Effector memory CD8-positive, alpha-beta T cell (primary cell): ENCODE data around the gene SPOCK2.
A peak's percentile ranks its signal among the peaks of the same experiment; 100 is the strongest.
"Not testable (repeated sequence)": the region's sequence is repeated elsewhere in the genome, so short reads cannot be mapped to it uniquely, and the experiment has no call there.

Experiments used
- ATAC-seq: fragments of 150-1000 bp; cut with Tn5 transposase; replicated peaks from 2 replicates; pipeline ENCODE4 v1.10.0; 2021; ENCODE audit warnings: mild to moderate bottlenecking, moderate library complexity
- DNase-seq, 3 experiments: peaks; one replicate each; pipeline ENCODE4 v3.0.0; 2021
- H3K27ac Mint-ChIP-seq, 2 donors: one replicate each; pipeline ENCODE4 v1.8.0; 2022; ENCODE audit warnings: mild to moderate bottlenecking in 2 of 2, mixed read lengths in 2 of 2, moderate library complexity in 2 of 2
- H3K27me3 Mint-ChIP-seq, 2 donors: one replicate each; pipeline ENCODE4 v1.8.0; 2022; ENCODE audit warnings: mixed read lengths in 2 of 2
- H3K36me3 Mint-ChIP-seq: one replicate; pipeline ENCODE4 v1.8.0; 2022; ENCODE audit warnings: mild to moderate bottlenecking, moderate library complexity, mixed read lengths; ENCODE audit not compliant: insufficient read depth
- H3K4me1 Mint-ChIP-seq, 2 donors: one replicate each; pipeline ENCODE4 v1.8.0; 2022; ENCODE audit warnings: low read depth in 2 of 2, mixed read lengths in 2 of 2
- H3K4me3 Mint-ChIP-seq, 2 donors: one replicate each; pipeline ENCODE4 v1.8.0; 2022; ENCODE audit warnings: mild to moderate bottlenecking in 2 of 2, mixed read lengths in 2 of 2, moderate library complexity in 2 of 2
- H3K9me3 Mint-ChIP-seq, 2 donors: one replicate each; pipeline ENCODE4 v1.8.0; 2022; ENCODE audit warnings: mixed read lengths in 2 of 2

Gene SPOCK2

DNA sequence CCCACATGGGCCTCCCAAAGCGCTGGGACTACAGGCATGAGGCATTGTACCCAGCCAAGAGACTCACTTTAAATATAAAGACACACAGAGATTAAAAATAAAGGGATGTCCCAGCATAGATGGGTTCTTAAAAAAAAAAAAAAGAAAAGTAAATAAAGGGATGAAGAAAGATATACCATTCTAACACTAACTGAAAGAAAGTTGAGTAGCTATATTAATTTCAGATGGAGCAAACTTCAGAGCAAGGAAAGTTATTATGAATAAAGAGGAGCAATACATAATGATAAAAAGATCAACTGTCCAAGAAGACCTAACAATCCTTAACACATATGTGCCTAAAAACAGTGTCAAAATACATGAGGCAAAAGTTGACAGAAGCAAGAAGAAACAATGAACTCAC lies 33.0 kb upstream of the SPOCK2 start:
- Mint-ChIP-seq H3K27me3 (no peaks in the 10 kb centered on the region), H3K4me3 (no peak overlapping the region), H3K9me3 (no peaks in the 10 kb centered on the region), H3K4me1 (peaks cover 2 to 3% of the 10 kb centered on the region in 2 donors), H3K27ac (peak overlapping the region in 1 of 2 donors; percentile 46), H3K36me3 (peaks cover 5% of the 10 kb centered on the region)
- ATAC-seq (no peak), DNase-seq (no peak)

DNA sequence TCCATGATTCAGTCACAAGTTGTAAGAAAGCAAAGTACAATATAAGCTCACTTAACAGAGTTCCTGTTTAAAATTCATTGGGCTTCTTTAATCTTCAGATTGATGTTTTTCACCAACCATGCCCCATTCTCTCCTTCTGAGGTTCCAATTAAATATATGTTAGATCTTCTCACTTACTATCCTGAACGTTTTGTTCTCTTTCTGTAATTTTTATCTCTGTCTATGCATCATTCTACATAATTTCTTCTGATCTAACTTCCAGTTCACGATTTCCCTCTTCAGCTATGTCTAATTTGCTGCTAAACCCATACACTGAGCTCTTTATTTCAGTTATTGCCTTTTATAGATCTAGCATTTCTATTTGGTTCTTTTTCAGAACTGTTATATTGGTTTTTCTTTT lies 28.0 kb upstream of the SPOCK2 start:
- Mint-ChIP-seq H3K4me1 (peaks cover 3% of the 10 kb centered on the region in 2 donors), H3K27me3 (no peaks in the 10 kb centered on the region), H3K4me3 (no peak overlapping the region), H3K36me3 (peaks cover 5% of the 10 kb centered on the region), H3K9me3 (no peaks in the 10 kb centered on the region), H3K27ac (no peak overlapping the region)
- ATAC-seq (no peak), DNase-seq (no peak)

DNA sequence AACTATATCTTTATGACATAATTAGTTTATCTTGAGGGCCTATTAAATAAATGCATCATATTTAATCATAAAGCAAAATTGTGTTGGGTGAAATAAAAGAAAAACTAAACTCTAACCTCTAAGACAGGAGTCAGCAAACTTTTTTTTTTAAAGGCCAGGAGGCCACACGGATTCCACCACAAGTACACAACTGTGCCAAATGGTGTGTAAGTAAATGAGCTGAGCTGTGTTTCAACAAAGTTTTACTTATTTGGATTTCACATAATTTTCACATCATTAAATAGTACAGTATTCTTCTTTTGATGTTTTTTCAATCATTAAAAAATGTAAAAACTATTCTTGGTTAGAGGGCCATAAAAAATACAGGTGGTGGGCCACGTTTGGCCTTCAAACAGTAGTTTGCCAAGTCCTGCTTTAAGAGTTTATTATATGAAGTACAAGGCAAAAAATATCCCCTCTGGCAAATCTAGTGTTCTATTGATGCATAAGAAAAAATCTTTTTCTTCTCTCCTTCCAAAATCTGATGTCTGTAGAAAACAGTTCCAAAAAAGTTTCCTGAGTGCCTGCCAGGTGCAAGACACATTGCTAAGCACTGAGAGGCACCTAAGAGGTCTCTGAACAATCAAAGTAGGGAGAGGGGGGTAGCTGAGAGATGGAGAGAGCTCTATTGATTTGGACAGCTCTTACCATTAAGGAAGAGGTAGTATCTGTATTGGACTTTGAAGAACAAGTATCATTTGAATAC lies 26.5 kb upstream of the SPOCK2 start:
- peaks cover 6 to 7% of the 10 kb centered on the region in 2 donors for H3K4me1 Mint-ChIP-seq
- H3K9me3 Mint-ChIP-seq: no peaks in the 10 kb centered on the region
- H3K4me3 Mint-ChIP-seq: no peak overlapping the region
- H3K27ac Mint-ChIP-seq: peak overlapping the region in 1 of 2 donors; percentile 5
- no peaks in the 10 kb centered on the region for H3K27me3 Mint-ChIP-seq
- ATAC-seq: no peak
- DNase-seq: no peak
- H3K36me3 Mint-ChIP-seq: peaks cover 3% of the 10 kb centered on the region

DNA sequence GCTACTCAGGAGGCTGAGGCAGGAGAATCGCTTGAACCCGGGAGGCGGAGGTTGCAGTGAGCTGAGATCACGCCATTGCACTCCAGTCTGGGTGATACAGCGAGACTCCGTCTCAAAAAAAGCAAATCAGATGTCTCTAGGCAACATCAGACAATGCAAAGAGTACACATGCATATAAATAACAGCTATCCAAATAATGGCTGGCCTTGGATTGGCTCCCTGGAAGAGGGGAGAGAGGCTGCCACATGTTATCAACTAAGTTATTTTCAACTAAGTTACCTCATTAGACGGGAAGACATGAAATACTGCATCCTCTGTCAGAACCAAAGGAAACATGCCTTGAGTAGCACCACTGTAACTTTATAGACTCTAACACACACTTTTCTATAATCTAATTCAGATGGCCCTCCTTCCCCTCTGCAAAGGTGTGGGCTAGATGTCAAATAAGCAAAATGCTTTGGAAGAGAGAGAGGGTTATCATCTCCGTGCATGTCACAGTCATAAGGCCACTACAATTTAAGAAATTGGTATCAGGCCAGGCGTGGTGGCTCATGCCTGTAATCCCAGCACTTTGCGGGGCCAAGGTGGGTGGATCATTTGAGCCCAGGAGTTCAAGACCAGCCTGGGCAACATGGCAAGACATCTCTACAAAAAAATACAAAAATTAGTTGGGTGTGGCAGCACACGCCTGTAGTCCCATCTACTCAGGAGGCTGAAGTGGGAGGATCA lies 22.5 kb upstream of the SPOCK2 start:
- ATAC-seq: no peak
- no peaks in the 10 kb centered on the region for H3K27me3 Mint-ChIP-seq
- no peak for DNase-seq
- H3K9me3 Mint-ChIP-seq: no peaks in the 10 kb centered on the region
- no peak overlapping the region for H3K27ac Mint-ChIP-seq
- H3K4me3 Mint-ChIP-seq: no peak overlapping the region
- peaks cover 31 to 34% of the 10 kb centered on the region in 2 donors for H3K4me1 Mint-ChIP-seq
- no peaks in the 10 kb centered on the region for H3K36me3 Mint-ChIP-seq

DNA sequence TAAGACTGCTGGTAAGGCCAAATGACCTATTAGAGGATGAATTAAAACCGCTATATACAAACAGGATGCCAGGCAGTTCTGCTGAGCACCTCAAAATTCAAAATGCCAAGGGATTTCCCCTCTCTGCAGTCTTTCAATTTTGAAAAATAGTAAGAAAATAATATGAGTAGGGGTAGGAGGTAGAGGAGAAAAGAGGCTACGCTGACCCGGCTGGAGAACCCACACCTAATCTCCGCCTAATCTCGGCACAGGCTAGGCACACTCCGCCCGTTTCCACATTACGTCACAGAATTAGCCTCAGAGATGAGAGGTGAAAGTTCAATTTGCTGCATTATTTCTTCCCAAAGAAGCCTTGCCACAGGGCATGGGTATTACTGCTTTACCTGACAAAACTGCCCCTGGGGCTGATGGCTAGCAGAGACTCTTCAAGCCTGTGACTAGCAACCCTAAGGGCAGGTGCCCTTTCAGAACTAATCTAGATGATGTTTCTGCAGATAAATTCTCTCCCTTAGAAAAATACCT lies 21.3 kb upstream of the SPOCK2 start:
- Mint-ChIP-seq H3K27me3 (no peaks in the 10 kb centered on the region), H3K4me3 (peak overlapping the region in 1 of 2 donors; percentile 51), H3K27ac (peak overlapping the region; percentile 60 to 82), H3K9me3 (no peaks in the 10 kb centered on the region), H3K4me1 (peaks cover 28 to 34% of the 10 kb centered on the region in 2 donors), H3K36me3 (no peaks in the 10 kb centered on the region)
- ATAC-seq: peak; percentile 61
- no peak for DNase-seq

DNA sequence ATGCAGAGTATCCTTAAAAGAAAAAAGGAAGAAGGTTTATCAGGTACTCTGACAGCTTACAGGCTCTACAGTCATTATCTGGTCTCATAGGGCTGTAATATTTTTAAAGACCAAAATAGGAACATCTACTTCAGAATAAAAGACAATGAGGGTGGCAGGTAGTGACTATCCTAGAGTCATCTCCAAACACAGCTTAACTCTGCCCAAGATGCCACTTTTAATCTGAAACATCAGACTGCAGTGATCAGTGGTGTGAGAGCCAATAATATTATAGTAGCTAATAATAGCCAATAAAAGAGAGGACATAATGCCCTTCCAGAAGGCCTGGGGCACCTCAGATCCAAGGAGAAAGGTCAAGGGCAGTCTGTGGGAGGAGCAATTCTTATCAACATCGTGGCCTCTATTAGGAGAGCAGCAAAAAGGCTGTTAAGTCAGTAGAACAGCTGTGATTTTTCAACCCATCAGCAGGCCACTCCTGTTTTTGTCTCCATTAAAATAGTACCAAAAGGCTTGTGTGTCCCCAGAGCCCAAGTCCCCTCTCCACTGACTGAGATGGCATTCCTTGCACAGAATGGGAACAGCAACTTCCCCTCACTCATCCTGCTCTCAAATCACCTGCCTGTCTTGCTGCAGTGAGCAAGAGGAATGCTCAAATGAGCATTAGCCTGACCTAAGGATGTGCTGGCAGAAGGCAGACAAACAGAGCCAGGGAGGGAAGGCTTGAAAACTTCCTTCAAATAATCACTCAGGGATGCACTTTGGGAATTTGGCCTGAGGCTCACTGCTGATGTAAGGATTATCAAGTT lies 20.7 kb upstream of the SPOCK2 start:
- peaks cover 28 to 34% of the 10 kb centered on the region in 2 donors for H3K4me1 Mint-ChIP-seq
- no peaks in the 10 kb centered on the region for H3K36me3 Mint-ChIP-seq

DNA sequence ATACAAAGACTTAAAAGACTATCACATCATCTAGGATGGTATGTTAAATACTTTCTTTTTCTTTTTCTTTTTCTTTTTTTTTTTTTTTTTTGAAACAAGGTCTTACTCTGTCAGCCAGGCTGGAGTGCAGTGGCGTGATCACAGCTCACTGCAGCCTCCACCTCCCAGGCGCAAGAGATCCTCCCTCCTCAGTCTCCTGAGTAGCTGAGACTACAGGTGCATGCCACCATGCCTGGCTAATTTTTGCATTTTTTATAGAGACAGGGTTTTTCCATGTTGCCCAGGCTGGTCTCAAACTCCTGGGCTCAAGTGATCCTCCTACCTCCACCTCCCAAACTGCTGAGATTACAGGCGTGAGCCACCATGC lies 19.6 kb upstream of the SPOCK2 start:
- H3K36me3 Mint-ChIP-seq, DNase-seq, H3K9me3 Mint-ChIP-seq, ATAC-seq, H3K27me3 Mint-ChIP-seq: not testable (repeated sequence)
- Mint-ChIP-seq H3K4me3 (peak overlapping the region in 1 of 2 donors; percentile 66), H3K27ac (peak overlapping the region; percentile 82 to 86), H3K4me1 (peaks cover 28 to 40% of the 10 kb centered on the region in 2 donors)

More for the DNA sequence above, 20.7 kb upstream of the SPOCK2 start:
- Mint-ChIP-seq H3K27ac (peak overlapping the region in 1 of 2 donors; percentile 82), H3K27me3 (no peaks in the 10 kb centered on the region), H3K9me3 (no peaks in the 10 kb centered on the region), H3K4me3 (peak overlapping the region; percentile 61 to 66)
- ATAC-seq (peak; percentile 9), DNase-seq (no peak)

DNA sequence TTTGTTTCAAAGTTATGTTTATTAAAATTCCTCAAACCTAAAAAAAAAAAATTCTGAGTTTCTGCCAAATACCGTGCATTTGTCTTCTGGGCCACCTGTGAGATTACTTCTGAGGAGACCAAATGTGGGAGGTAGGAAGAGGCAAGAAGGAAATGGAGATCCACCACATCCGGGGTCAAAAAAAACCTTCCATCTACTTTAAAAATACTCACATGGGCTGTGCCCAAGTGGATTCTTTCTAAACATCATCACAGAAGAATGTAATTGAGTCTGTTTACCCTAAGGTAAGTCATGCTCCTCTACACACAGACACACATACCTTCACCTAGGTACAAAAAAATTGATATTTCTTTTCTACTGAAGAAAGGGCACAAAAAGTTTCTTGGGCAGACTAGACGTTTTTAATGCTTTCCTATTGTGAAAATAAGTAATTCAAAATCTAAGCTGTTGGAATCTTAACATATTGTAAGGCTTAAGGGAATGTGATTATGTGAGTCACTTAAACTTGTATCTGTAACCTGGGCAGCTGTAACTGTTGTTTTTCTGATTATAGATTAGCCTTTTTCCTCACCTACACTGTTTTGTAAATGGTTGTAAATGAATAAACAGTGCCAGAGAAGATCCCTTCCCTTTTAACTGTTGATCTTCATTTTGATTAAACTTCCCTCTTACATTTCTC lies 19.1 kb upstream of the SPOCK2 start:
- no peaks in the 10 kb centered on the region for H3K36me3 Mint-ChIP-seq
- DNase-seq (peak in 2 of 3 experiments; percentile 2 to 4), ATAC-seq (peak; percentile 89)
- H3K27ac Mint-ChIP-seq: peak overlapping the region; percentile 78 to 86
- peaks cover 28 to 40% of the 10 kb centered on the region in 2 donors for H3K4me1 Mint-ChIP-seq
- H3K9me3 Mint-ChIP-seq: no peaks in the 10 kb centered on the region
- no peaks in the 10 kb centered on the region for H3K27me3 Mint-ChIP-seq
- peak overlapping the region; percentile 59 to 66 for H3K4me3 Mint-ChIP-seq

DNA sequence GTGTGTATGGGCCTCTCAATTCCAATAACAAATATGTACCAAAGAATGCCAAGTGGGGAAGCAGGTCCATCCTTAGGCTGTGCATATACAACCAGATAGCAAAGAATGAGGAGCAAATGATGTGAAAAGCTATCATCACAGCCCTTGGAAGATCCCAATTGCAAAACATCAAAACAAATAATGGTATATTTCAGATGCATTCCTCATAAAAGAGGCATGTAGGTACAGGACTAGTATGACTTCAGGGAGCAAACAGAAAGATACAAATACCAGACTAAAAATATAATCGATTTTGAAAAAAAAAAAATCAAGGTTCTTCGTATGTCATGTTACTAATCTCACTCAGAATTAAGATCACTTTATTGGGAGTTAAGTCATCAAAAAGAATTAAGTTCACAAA lies 18.5 kb upstream of the SPOCK2 start:
- H3K4me1 Mint-ChIP-seq: peaks cover 28 to 40% of the 10 kb centered on the region in 2 donors
- no peak for DNase-seq

DNA sequence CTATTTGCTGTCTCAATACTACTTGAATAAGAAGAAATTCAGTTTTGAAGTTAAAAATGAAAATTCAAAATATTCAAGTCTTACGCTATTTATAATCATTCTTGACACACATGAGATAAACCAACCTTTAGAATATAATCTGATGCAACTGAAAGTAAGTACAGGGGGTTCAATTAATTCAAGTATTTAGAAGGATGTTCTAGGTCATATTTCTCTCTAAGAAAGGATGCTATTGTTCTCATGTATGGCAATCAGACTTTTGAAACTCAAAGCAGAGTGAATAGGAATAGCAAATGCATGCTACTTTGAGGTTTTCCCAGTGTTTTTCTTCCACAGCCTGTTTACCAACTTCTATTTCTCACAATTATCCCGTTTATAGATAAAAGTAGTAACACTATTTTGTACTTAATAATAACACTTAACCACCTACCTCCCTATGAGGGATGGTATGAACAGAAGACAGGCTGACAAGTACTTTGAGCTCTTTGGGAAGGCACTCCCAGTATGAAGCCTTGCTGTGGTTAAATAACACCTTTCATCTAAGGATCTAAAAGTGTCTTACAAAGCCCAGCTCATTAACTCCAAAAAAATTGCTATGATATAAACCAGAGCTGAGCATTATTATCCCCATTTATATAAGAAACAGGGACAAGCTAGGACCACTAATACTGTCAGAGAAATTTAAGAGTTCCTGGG lies 18.0 kb upstream of the SPOCK2 start:
- no peaks in the 10 kb centered on the region for H3K27me3 Mint-ChIP-seq
- H3K4me3 Mint-ChIP-seq: peak overlapping the region; percentile 59 to 66
- no peaks in the 10 kb centered on the region for H3K9me3 Mint-ChIP-seq
- DNase-seq (no peak), ATAC-seq (no peak)
- H3K36me3 Mint-ChIP-seq: peaks cover 1% of the 10 kb centered on the region
- H3K27ac Mint-ChIP-seq: peak overlapping the region; percentile 78 to 86
- peaks cover 28 to 40% of the 10 kb centered on the region in 2 donors for H3K4me1 Mint-ChIP-seq

More for the DNA sequence above, 18.5 kb upstream of the SPOCK2 start:
- Mint-ChIP-seq H3K27ac (peak overlapping the region; percentile 78 to 86), H3K4me3 (peak overlapping the region; percentile 59 to 66), H3K36me3 (no peaks in the 10 kb centered on the region), H3K27me3 (no peaks in the 10 kb centered on the region), H3K9me3 (no peaks in the 10 kb centered on the region)
- ATAC-seq: no peak

DNA sequence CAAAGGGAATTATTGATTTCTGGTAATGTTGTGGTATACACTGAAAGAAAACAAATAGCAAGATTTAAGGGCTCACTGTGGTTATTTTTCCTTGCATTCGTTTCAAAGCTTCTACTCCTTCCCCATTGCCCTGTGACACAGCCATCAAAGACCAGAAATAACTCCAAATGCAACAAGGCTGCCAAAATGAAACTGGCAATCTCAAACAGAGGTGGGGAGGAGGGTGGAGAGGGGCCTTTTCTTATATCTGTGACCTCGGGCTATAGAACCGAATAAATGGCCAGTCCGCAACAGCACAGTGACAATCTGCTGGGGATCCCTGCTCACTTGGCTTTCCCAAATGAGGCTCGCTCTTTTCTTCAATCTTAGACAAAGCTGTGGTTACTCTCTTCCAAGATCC lies 17.4 kb upstream of the SPOCK2 start:
- DNase-seq (no peak), ATAC-seq (no peak)
- peaks cover 6% of the 10 kb centered on the region for H3K36me3 Mint-ChIP-seq
- H3K27me3 Mint-ChIP-seq: no peaks in the 10 kb centered on the region
- H3K4me3 Mint-ChIP-seq: no peak overlapping the region
- H3K4me1 Mint-ChIP-seq: peaks cover 28 to 40% of the 10 kb centered on the region in 2 donors
- no peaks in the 10 kb centered on the region for H3K9me3 Mint-ChIP-seq
- peak overlapping the region in 1 of 2 donors; percentile 86 for H3K27ac Mint-ChIP-seq

DNA sequence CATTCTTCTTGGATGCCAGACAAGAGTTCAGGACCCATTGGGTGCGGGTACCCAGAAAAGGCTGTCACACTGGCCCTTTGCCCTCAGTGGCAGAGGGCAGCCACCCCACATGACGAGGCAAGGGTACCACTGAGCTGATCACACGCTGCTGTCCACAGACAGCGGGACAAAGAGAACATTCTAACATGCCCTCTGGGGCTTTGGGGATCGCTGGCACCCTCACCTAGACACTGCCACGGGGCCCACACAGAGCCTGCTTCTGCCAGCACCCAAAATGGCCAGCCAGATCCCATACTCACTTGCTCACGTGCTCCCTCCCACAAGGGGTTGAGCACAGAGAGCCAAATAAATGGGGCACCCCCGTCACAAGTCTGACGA lies 16.7 kb upstream of the SPOCK2 start:
- no peak overlapping the region for H3K4me3 Mint-ChIP-seq

More for the DNA sequence above, 16.7 kb upstream of the SPOCK2 start:
- H3K36me3 Mint-ChIP-seq: peaks cover 9% of the 10 kb centered on the region
- no peak overlapping the region for H3K27ac Mint-ChIP-seq
- no peaks in the 10 kb centered on the region for H3K9me3 Mint-ChIP-seq
- ATAC-seq (no peak), DNase-seq (no peak)
- peaks cover 27 to 38% of the 10 kb centered on the region in 2 donors for H3K4me1 Mint-ChIP-seq
- H3K27me3 Mint-ChIP-seq: no peaks in the 10 kb centered on the region
